IPS-15b (cell line): ENCODE results near the gene GABARAPL1.
"Not testable (repeated sequence)": the region's sequence is repeated elsewhere in the genome, so short reads cannot be mapped to it uniquely, and the experiment has no call there.

ENCODE experiments used
- H3K27me3 ChIP-seq: one replicate; pipeline ENCODE4 v1.6.1; 2013; ENCODE audit warnings: low read length; ENCODE audit not compliant: control insufficient read depth, insufficient read depth
- H3K36me3 ChIP-seq: one replicate; pipeline ENCODE4 v1.6.1; 2013; ENCODE audit warnings: low read length; ENCODE audit not compliant: control insufficient read depth, insufficient read depth
- H3K4me1 ChIP-seq: one replicate; pipeline ENCODE4 v1.6.1; 2013; ENCODE audit warnings: mild to moderate bottlenecking, low read length; ENCODE audit not compliant: control insufficient read depth, insufficient read depth
- H3K4me3 ChIP-seq: one replicate; pipeline ENCODE4 v1.5.1; 2013; ENCODE audit warnings: low read depth, low read length
- H3K9ac ChIP-seq: one replicate; pipeline ENCODE4 v1.6.1; 2013; ENCODE audit warnings: low read depth, mild to moderate bottlenecking, low read length
- H3K9me3 ChIP-seq: one replicate; pipeline ENCODE4 v1.6.1; 2013; ENCODE audit warnings: mild to moderate bottlenecking, low read length; ENCODE audit not compliant: control insufficient read depth, insufficient read depth

GABARAPL1 gene

DNA sequence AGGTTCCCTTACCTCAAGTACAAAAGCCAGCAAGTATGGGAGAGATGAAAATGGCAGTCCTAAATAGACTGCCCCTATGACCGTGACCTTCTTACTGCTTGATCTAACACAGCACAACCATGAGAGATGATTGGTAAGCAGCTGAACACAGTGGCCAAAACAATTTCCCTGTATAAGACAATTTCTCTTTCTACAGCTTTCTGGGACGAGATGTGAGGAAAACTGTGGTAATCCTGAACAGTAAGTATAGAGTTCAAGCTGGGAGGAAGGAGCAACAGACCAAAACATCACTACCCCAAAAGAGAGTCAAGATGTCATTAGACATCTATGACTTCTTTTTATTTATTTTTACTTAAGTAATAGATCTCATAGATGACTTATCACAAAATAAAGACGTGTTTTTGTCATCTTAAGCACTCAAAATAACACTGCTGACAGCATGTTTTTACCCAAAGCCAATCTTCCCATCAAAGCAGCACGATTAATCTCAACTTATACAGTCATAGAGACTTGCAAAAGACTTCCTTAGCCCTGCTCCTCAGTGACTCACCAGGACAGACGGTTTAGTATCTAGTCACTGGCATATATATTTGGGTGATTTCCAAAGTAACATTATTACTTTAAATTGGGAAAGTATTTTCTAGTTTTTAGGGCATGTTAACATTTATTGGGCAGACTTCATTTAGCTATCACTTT, 30.2 kb upstream of the GABARAPL1 start:
- Histone ChIP-seq H3K36me3 (no peaks in the 10 kb centered on the region), H3K4me1 (peaks cover 4% of the 10 kb centered on the region), H3K9me3 (no peaks in the 10 kb centered on the region), H3K27me3 (no peaks in the 10 kb centered on the region), H3K4me3 (no peak overlapping the region), H3K9ac (no peak overlapping the region)

DNA sequence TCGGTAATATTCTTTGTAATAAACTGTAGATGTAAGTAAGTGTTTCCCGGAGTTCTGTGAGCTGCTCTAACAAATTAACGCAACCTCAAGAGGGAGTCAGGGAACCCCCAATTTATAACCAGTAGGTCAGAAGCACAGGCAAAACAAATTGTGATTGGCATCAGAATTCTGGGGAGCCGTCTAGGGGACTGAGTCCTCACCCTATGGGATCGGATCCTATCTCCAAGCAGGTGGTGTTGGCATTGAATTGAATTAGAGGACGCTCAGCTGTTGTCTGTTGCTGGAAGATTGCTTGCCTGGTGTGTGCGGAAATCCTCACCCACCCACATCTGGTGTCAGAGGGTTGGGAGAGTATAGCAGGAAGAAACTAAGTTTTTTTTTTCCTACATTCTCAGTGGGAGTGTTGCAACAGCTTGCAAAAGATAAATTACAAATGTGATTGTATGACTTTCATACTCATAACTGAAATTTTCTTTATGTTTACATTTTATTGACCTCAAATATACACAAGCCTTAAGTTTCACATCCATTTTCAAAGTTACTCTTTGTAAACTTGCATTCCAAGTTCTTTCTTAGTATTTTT, 28.3 kb upstream of the GABARAPL1 start:
- Histone ChIP-seq H3K9ac (no peak overlapping the region), H3K27me3 (no peaks in the 10 kb centered on the region), H3K4me3 (no peak overlapping the region), H3K36me3 (no peaks in the 10 kb centered on the region), H3K9me3 (no peaks in the 10 kb centered on the region), H3K4me1 (peaks cover 2% of the 10 kb centered on the region)

DNA sequence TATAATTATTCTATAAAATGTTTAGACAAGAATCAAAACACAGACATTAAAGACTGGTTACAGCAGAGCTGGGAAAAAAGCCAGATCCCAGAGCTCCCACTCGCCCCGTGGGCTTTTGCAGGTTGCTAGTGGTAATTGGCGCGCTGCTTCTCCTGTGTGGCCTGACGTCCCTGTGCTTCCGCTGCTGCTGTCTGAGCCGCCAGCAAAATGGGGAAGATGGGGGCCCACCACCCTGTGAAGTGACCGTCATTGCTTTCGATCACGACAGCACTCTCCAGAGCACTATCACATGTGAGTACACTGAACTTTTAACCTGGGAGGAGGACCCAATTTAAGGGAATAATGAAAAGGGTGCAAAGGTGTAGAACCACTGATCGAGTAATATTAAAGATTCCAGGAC, 26.4 kb upstream of the GABARAPL1 start:
- no peaks in the 10 kb centered on the region for H3K36me3 ChIP-seq
- peaks cover 2% of the 10 kb centered on the region for H3K4me1 ChIP-seq
- H3K27me3 ChIP-seq: no peaks in the 10 kb centered on the region
- no peak overlapping the region for H3K9ac ChIP-seq
- no peaks in the 10 kb centered on the region for H3K9me3 ChIP-seq
- H3K4me3 ChIP-seq: no peak overlapping the region

DNA sequence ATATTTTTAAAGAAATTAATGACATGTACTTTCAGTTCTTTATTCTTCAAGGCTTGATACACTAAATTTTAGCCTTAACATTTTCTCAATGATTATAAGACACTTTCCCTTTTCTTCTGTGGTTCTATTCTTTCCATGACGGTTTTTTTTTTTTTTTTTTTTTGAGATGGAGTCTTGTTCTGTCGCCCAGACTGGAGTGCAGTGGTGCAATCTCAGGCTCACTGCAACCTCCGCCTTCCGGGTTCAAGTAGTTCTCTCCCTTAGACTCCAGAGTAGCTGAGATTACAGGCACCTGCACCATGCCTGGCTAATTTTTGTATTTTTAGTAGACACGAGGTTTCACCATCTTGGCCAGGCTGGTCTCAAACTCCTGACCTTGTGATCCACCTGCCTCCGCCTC, 25.7 kb upstream of the GABARAPL1 start:
- H3K9ac ChIP-seq, H3K4me3 ChIP-seq, H3K36me3 ChIP-seq, H3K27me3 ChIP-seq, H3K4me1 ChIP-seq, H3K9me3 ChIP-seq: not testable (repeated sequence)

DNA sequence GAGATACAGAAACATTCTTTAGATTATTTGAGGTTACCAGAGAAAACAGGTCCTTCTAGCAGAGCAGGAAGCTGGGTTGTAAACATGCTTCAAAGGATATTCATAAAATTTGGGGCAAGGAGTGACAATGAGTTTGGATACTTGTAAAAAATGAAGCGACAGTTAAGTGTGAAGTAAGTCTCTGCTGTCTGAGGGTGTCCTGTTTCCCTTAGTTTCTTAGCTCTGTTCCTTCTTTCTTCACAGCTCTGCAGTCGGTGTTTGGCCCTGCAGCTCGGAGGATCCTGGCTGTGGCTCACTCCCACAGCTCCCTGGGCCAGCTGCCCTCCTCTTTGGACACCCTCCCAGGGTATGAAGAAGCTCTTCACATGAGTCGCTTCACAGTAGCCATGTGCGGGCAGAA, 23.0 kb upstream of the GABARAPL1 start:
- no peaks in the 10 kb centered on the region for H3K27me3 ChIP-seq
- H3K9me3 ChIP-seq: no peaks in the 10 kb centered on the region
- H3K36me3 ChIP-seq: no peaks in the 10 kb centered on the region
- no peak overlapping the region for H3K9ac ChIP-seq
- no peaks in the 10 kb centered on the region for H3K4me1 ChIP-seq
- H3K4me3 ChIP-seq: no peak overlapping the region

DNA sequence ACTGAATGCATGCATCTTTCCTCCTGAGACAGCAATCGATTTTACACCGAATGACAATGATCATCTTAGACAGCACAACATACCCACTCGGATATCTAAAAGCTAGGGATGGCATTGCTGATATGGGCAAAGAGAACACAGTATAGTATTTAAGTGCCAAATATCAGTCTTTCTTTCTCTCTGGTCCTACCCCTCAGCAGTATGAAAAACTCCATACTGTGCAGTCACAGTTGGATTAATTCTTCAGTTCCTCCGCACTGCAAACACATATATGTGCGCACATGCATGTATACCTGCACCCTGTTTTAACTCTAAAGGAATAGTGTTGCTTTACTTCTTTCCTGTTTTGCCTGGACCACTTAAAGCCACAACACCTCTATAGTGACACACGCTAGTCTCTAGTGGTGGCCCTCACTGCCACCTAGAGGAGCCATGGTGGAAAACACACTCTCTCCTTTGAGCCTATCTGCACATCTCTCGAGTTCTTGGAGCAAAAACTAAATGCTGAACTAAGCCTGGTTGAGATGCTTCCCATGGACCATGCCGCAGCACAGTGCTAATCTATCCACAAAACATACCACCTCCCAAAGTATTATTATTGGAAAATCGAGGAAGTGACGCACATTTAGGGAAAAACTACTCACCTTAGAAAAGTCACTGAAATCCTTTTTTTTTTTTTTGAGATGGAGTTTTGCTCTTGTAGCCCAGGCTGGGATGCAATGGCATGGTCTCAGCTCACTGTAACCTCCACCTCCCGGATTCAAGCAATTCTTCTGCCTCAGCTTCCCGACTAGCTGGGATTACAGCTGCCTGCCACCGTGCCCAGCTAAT, 21.9 kb upstream of the GABARAPL1 start:
- H3K27me3 ChIP-seq: no peaks in the 10 kb centered on the region
- H3K4me1 ChIP-seq: no peaks in the 10 kb centered on the region
- H3K9me3 ChIP-seq: no peaks in the 10 kb centered on the region
- no peak overlapping the region for H3K4me3 ChIP-seq
- no peak overlapping the region for H3K9ac ChIP-seq
- no peaks in the 10 kb centered on the region for H3K36me3 ChIP-seq

DNA sequence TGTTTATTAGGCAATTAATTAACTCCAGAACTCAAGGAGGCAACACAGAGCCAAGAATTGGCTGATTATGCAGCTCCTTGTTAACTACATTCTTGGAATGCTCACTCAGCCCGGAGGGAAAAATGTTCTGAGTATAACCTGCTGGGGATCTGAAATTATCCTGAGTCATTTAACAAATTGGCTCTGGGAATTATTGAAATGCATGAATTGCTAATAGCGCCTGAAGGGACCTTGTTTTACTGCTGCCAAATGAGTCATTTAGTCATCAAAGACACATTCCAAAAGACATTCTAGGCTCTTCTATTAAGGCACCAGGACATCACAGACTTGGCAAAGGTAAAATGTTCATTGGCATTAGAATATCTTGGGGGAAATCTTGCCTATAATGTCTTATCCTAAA, 20.8 kb upstream of the GABARAPL1 start:
- Histone ChIP-seq H3K9ac (no peak overlapping the region), H3K36me3 (no peaks in the 10 kb centered on the region), H3K9me3 (no peaks in the 10 kb centered on the region), H3K4me3 (no peak overlapping the region), H3K4me1 (no peaks in the 10 kb centered on the region), H3K27me3 (no peaks in the 10 kb centered on the region)

DNA sequence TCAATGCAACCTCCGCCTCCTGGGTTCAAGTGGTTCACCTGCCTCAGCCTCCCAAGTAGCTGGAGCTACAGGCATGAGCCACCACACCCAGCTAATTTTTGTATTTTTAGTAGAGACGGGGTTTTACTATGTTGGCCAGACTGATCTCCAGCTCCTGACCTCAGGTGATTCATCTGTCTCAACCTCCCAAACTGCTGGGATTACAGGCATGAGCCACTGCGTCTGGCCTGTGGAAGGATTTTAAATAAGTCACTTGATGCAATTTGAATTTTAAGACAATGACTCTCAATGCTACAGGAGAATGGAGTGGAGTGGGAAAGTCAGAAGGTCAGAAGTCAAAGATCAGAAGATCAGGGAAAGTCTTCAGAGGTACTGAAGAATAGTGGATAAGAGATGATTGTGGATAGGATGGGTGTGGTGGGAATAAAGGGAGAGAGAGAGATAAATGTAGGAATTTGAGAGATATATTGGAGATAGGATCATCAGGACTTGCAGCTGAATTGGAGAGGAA, 18.5 kb upstream of the GABARAPL1 start:
- Histone ChIP-seq H3K4me1 (no peaks in the 10 kb centered on the region), H3K36me3 (no peaks in the 10 kb centered on the region), H3K9me3 (no peaks in the 10 kb centered on the region), H3K27me3 (no peaks in the 10 kb centered on the region), H3K4me3 (no peak overlapping the region), H3K9ac (no peak overlapping the region)

DNA sequence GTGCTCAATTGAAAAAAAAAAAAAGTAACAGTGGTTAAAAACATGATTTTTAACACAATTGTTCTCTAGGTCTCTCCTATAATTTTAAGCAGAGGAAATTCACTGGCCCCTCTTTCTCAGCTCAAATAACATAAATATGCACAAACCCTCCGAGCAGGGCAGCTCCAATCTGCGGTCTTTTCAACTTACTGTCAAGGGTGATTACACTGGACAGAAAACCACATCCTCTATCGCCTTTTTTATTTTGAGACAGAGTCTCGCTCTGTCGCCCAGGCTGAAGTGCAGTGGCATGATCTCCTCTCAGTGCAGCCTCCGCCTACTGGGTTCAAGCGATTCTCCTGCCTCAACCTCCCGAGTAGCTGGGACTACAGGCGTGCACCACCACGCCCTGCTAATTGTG, 16.5 kb upstream of the GABARAPL1 start:
- no peaks in the 10 kb centered on the region for H3K4me1 ChIP-seq
- H3K27me3 ChIP-seq: no peaks in the 10 kb centered on the region
- H3K9me3 ChIP-seq: no peaks in the 10 kb centered on the region
- H3K36me3 ChIP-seq: no peaks in the 10 kb centered on the region
- no peak overlapping the region for H3K9ac ChIP-seq
- no peak overlapping the region for H3K4me3 ChIP-seq

DNA sequence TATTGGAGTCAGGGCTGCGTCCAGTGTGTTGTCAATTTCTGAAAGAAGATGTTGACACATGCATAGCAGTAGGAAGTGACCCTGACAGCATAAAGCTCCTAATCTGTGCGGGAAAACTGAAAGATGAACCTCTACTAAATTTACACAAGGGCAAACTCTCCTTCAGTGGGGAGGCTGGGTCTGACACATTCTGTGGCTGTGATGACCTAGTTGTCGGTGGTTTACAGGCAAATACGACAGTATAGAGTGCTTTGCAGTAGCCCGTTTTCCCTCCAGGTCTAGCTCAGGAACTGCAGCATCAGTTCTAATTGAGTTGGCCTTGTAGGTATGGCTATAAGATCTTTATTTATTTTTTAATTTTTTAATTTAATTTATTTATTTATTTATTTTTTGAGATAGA, 14.8 kb upstream of the GABARAPL1 start:
- Histone ChIP-seq H3K36me3 (no peaks in the 10 kb centered on the region), H3K4me3 (no peak overlapping the region), H3K4me1 (no peaks in the 10 kb centered on the region), H3K9me3 (no peaks in the 10 kb centered on the region), H3K27me3 (no peaks in the 10 kb centered on the region), H3K9ac (no peak overlapping the region)

DNA sequence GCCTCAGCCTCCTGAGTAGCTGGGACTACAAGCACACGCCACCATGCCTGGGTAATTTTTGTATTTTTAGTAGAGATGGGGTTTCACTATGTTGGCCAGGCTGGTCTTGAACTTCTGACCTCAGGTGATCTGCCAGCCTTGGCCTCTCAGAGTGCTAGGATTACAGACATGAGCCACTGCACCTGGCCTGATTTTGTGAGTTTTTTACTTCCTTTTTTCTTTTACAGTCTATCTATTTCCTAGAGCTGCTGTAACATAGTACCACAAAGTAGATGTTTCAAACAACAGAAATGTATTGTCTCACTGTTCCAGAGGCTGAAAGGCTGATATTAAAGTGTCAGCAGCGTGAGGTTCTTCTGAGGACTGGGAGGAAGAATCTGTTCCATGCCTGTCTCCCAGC, 8.2 kb upstream of the GABARAPL1 start:
- H3K4me1 ChIP-seq, H3K9me3 ChIP-seq, H3K27me3 ChIP-seq, H3K9ac ChIP-seq, H3K36me3 ChIP-seq, H3K4me3 ChIP-seq: not testable (repeated sequence)
